Measurements from ENCODE around the gene VSIG10.

- TF ChIP-seq, protein P1, sequence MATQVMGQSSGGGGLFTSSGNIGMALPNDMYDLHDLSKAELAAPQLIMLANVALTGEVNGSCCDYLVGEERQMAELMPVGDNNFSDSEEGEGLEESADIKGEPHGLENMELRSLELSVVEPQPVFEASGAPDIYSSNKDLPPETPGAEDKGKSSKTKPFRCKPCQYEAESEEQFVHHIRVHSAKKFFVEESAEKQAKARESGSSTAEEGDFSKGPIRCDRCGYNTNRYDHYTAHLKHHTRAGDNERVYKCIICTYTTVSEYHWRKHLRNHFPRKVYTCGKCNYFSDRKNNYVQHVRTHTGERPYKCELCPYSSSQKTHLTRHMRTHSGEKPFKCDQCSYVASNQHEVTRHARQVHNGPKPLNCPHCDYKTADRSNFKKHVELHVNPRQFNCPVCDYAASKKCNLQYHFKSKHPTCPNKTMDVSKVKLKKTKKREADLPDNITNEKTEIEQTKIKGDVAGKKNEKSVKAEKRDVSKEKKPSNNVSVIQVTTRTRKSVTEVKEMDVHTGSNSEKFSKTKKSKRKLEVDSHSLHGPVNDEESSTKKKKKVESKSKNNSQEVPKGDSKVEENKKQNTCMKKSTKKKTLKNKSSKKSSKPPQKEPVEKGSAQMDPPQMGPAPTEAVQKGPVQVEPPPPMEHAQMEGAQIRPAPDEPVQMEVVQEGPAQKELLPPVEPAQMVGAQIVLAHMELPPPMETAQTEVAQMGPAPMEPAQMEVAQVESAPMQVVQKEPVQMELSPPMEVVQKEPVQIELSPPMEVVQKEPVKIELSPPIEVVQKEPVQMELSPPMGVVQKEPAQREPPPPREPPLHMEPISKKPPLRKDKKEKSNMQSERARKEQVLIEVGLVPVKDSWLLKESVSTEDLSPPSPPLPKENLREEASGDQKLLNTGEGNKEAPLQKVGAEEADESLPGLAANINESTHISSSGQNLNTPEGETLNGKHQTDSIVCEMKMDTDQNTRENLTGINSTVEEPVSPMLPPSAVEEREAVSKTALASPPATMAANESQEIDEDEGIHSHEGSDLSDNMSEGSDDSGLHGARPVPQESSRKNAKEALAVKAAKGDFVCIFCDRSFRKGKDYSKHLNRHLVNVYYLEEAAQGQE (IDR thresholded peaks at IDR 0.05; ENCODE audit: low read depth), result no peak
- no peak for TF ChIP-seq MAX (IDR thresholded peaks at IDR 0.05)
- no peak for TF ChIP-seq CEBPB (IDR thresholded peaks at IDR 0.05)
- no peak for TF ChIP-seq YY1 (IDR thresholded peaks at IDR 0.05; ENCODE audit: low read depth)
- TF ChIP-seq EP300 (IDR thresholded peaks at IDR 0.05; ENCODE audit: borderline replicate concordance), result no peak
- no peak for TF ChIP-seq TAF1 (IDR thresholded peaks at IDR 0.05; ENCODE audit: low read depth)
- TF ChIP-seq RAD21 (IDR thresholded peaks at IDR 0.05; ENCODE audit: low read depth), result no peak
- TF ChIP-seq CREB1 (IDR thresholded peaks at IDR 0.05; ENCODE audit: low read depth), result no peak
- no peak for TF ChIP-seq TCF12 (IDR thresholded peaks at IDR 0.05; ENCODE audit: low read depth)
- TF ChIP-seq EGR1 (IDR thresholded peaks at IDR 0.05), result no peak
These were observed 15.7 kb upstream of the VSIG10 start for GRCh38 chr12:118119449-118119879.

All from Ishikawa (cell line).